ENCODE results near the gene PCDHA2.
"Not testable (repeated sequence)": the region's sequence is repeated elsewhere in the genome, so short reads cannot be mapped to it uniquely, and the experiment has no call there.

Gene PCDHA2

GRCh38 chr5:140794595-140795258 lies at the start of gene PCDHA2:
Gene PCDHA2, plus strand, starts transcription at chr5:140794852.
- no peak for FAIRE-seq

- FAIRE-seq: no peak
Observed at GRCh38 chr5:140753561-140753960, 41.1 kb upstream of the PCDHA2 start.

GRCh38 chr5:140764177-140764973 lies 30.3 kb upstream of the PCDHA2 start:
- FAIRE-seq: no peak

DNA sequence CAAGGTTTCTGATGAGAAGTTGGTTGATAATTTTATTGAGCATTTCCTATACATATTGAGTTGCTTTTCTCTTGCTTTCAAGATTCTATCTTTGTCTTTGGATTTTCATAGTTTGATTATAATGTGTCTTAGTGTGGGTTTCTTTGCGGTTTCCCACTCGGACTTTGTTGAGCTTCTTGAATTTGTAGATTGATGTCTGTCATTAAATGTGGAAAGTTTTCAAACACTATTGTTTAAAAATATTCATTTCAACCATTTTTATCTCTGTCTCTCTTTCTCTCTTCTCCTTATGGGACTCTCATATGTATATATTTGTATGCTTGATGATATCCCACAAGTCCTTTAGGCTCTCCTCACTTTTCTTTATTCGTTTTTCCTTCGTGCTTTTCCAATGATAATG lies 27.2 kb upstream of the PCDHA2 start:
- FAIRE-seq: no peak

- FAIRE-seq: no peak
Observed at GRCh38 chr5:140780512-140780911, 14.1 kb upstream of the PCDHA2 start.

GRCh38 chr5:140785905-140786686 lies 8.6 kb upstream of the PCDHA2 start, which contains the start of gene PCDHA1:
Gene PCDHA1, plus strand, starts transcription at chr5:140786140.
- FAIRE-seq: no peak

- FAIRE-seq: not testable (repeated sequence)
Observed at GRCh38 chr5:140787422-140787821, 7.2 kb upstream of the PCDHA2 start.

DNA sequence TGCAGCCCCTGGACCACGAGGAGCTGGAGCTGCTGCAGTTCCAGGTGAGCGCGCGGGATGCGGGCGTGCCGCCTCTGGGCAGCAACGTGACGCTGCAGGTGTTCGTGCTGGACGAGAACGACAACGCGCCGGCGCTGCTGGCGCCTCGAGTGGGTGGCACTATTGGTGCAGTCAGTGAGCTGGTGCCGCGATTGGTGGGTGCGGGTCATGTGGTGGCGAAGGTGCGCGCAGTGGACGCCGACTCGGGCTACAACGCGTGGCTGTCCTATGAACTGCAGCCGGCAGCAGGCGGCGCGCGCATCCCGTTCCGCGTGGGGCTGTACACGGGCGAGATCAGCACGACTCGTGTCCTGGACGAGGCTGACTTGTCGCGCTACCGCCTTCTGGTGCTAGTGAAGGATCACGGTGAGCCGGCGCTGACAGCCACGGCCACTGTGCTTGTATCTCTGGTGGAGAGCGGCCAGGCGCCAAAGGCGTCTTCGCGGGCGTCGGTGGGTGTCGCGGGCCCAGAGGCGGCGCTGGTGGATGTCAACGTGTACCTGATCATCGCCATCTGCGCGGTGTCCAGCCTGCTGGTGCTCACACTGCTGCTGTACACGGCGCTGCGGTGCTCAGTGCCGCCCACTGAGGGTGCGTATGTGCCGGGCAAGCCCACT lies 6.7 kb upstream of the PCDHA2 start:
- not testable (repeated sequence) for FAIRE-seq

GRCh38 chr5:140791089-140791488 lies 3.6 kb upstream of the PCDHA2 start:
- no peak for FAIRE-seq

DNA sequence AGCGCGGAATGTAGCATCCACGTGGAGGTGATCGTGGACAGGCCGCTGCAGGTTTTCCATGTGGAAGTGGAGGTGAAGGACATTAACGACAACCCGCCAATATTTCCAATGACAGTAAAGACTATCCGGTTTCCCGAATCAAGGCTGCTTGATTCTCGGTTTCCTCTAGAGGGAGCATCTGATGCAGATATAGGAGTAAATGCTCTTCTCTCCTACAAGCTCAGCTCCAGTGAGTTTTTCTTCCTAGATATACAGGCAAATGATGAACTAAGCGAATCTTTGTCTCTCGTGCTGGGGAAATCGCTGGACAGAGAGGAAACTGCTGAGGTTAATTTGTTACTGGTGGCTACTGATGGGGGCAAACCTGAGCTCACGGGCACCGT lies 598 bp downstream of the PCDHA2 start:
- no peak for FAIRE-seq

GRCh38 chr5:140796072-140796717 lies 1.5 kb downstream of the PCDHA2 start:
- not testable (repeated sequence) for FAIRE-seq

DNA sequence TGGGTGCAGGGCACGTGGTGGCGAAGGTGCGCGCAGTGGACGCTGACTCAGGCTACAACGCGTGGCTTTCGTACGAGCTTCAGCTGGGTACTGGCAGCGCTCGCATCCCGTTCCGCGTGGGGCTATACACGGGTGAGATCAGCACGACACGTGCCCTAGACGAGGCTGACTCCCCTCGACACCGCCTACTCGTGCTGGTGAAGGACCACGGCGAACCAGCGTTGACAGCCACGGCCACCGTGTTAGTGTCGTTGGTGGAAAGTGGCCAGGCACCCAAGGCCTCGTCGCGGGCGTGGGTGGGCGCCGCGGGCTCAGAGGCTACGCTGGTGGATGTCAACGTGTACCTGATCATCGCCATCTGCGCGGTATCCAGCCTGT lies 2.1 kb downstream of the PCDHA2 start:
- no peak for FAIRE-seq

DNA sequence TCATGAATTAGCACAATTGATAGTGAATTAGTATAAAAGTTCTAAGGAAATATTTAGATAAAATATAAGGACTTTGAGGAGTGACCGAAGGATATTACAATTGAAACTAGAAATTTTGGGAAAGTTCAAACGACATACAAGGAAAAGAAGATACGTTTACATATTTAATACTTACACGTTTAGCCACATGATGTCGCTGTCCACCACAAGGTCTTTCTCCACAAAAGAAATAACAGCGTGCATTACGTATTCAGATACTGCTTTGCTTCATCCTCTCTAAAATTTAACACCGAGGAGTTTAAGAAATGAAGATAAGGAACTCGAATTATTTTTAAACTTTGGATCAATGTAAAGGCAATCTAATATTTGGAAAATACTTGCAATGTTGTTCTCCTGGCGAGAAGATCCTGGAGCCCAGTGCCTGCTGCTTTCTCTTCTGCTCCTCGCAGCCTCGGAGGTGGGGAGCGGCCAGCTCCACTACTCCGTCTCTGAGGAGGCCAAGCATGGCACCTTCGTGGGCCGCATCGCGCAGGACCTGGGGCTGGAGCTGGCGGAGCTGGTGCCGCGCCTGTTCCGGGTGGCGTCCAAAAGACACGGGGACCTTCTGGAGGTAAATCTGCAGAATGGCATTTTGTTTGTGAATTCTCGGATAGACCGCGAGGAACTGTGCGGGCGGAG lies 6.3 kb downstream of the PCDHA2 start, which contains the start of gene PCDHA3:
Gene PCDHA3 (plus strand): TSS at position 242 of the 678 bp plus-strand sequence.
- no peak for FAIRE-seq

GRCh38 chr5:140801494-140801841 lies 6.8 kb downstream of the PCDHA2 start:
- FAIRE-seq: no peak

GRCh38 chr5:140802381-140802780 lies 7.7 kb downstream of the PCDHA2 start:
- not testable (repeated sequence) for FAIRE-seq

- no peak for FAIRE-seq
Observed at GRCh38 chr5:140802781-140803271, 8.2 kb downstream of the PCDHA2 start.

- FAIRE-seq: no peak
Observed at GRCh38 chr5:140806834-140807775, 12.5 kb downstream of the PCDHA2 start, which contains the start of gene PCDHA4. Gene PCDHA4, plus strand, starts transcription at chr5:140807068.

DNA sequence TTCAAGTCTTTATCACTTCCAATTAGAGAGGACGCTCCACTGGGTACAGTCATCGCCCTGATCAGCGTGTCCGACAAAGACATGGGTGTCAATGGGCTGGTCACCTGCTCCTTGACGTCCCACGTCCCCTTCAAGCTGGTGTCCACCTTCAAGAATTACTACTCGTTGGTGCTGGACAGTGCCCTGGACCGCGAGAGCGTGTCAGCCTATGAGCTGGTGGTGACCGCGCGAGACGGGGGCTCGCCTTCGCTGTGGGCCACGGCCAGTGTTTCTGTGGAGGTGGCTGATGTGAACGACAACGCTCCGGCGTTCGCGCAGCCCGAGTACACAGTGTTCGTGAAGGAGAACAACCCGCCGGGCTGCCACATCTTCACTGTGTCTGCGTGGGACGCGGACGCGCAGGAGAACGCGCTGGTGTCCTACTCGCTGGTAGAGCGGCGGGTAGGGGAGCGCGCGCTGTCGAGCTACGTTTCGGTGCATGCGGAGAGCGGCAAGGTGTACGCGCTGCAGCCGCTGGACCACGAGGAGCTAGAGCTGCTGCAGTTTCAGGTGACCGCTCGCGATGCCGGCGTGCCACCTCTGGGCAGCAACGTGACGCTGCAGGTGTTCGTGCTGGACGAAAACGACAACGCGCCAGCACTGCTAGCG lies 13.7 kb downstream of the PCDHA2 start:
- not testable (repeated sequence) for FAIRE-seq

GRCh38 chr5:140808889-140809291 lies 14.2 kb downstream of the PCDHA2 start:
- FAIRE-seq: no peak
